ENCODE measurements around the gene CCDC85A. TPM values are rescaled to one million over a fixed set of nuclear protein-coding genes. Genes with fewer than 3 reads are reported as not detected.

The CCDC85A gene
- total RNA-seq, 1 donor from 2014 or later, result 16.4 TPM

- peaks cover 5% of the 10 kb centered on the region for H3K36me3 Mint-ChIP-seq (ENCODE audit: low read depth, unreplicated experiment)
- no peaks in the 10 kb centered on the region for H3K27me3 Mint-ChIP-seq (ENCODE audit: unreplicated experiment)
- no peak overlapping the region for H3K4me3 Mint-ChIP-seq (ENCODE audit: unreplicated experiment)
- H3K27ac Mint-ChIP-seq (ENCODE audit: unreplicated experiment), result no peak overlapping the region
- peaks cover 6% of the 10 kb centered on the region for H3K4me1 Mint-ChIP-seq (ENCODE audit: unreplicated experiment)
- no peaks in the 10 kb centered on the region for H3K9me3 Mint-ChIP-seq (ENCODE audit: unreplicated experiment)
- no peak for TF ChIP-seq CTCF (IDR thresholded peaks at IDR 0.05; ENCODE audit: unreplicated experiment)
- no peak for DNase-seq (ENCODE audit: low spot score)
Measured at GRCh38 chr2:56231361-56231760, 47.6 kb downstream of the CCDC85A start.

GRCh38 chr2:56232912-56233311 is 49.1 kb downstream of the CCDC85A start:
- H3K27ac Mint-ChIP-seq (ENCODE audit: unreplicated experiment), result no peak overlapping the region
- TF ChIP-seq CTCF (IDR thresholded peaks at IDR 0.05; ENCODE audit: unreplicated experiment), result no peak
- H3K27me3 Mint-ChIP-seq (ENCODE audit: unreplicated experiment), result no peaks in the 10 kb centered on the region
- no peak overlapping the region for H3K4me3 Mint-ChIP-seq (ENCODE audit: unreplicated experiment)
- peaks cover 5% of the 10 kb centered on the region for H3K36me3 Mint-ChIP-seq (ENCODE audit: low read depth, unreplicated experiment)
- no peak for DNase-seq (ENCODE audit: low spot score)
- H3K4me1 Mint-ChIP-seq (ENCODE audit: unreplicated experiment), result no peaks in the 10 kb centered on the region
- H3K9me3 Mint-ChIP-seq (ENCODE audit: unreplicated experiment), result no peaks in the 10 kb centered on the region

GRCh38 chr2:56234241-56234640 is 50.5 kb downstream of the CCDC85A start:
- H3K9me3 Mint-ChIP-seq (ENCODE audit: unreplicated experiment), result no peaks in the 10 kb centered on the region
- no peak for TF ChIP-seq CTCF (IDR thresholded peaks at IDR 0.05; ENCODE audit: unreplicated experiment)
- no peaks in the 10 kb centered on the region for H3K27me3 Mint-ChIP-seq (ENCODE audit: unreplicated experiment)
- no peak overlapping the region for H3K27ac Mint-ChIP-seq (ENCODE audit: unreplicated experiment)
- H3K4me1 Mint-ChIP-seq (ENCODE audit: unreplicated experiment), result no peaks in the 10 kb centered on the region
- DNase-seq (ENCODE audit: low spot score), result no peak
- peaks cover 5% of the 10 kb centered on the region for H3K36me3 Mint-ChIP-seq (ENCODE audit: low read depth, unreplicated experiment)
- no peak overlapping the region for H3K4me3 Mint-ChIP-seq (ENCODE audit: unreplicated experiment)

GRCh38 chr2:56239030-56239429 is 55.2 kb downstream of the CCDC85A start:
- no peak for TF ChIP-seq CTCF (IDR thresholded peaks at IDR 0.05; ENCODE audit: unreplicated experiment)
- H3K4me3 Mint-ChIP-seq (ENCODE audit: unreplicated experiment), result no peak overlapping the region

GRCh38 chr2:56239437-56239836 is 55.6 kb downstream of the CCDC85A start:
- H3K4me1 Mint-ChIP-seq (ENCODE audit: unreplicated experiment), result peaks cover 13% of the 10 kb centered on the region

More at GRCh38 chr2:56239030-56239429, 55.2 kb downstream of the CCDC85A start:
- peaks cover 11% of the 10 kb centered on the region for H3K4me1 Mint-ChIP-seq (ENCODE audit: unreplicated experiment)
- H3K9me3 Mint-ChIP-seq (ENCODE audit: unreplicated experiment), result no peaks in the 10 kb centered on the region
- peaks cover 10% of the 10 kb centered on the region for H3K36me3 Mint-ChIP-seq (ENCODE audit: low read depth, unreplicated experiment)
- no peak overlapping the region for H3K27ac Mint-ChIP-seq (ENCODE audit: unreplicated experiment)
- DNase-seq (ENCODE audit: low spot score), result no peak
- H3K27me3 Mint-ChIP-seq (ENCODE audit: unreplicated experiment), result no peaks in the 10 kb centered on the region

More at GRCh38 chr2:56239437-56239836, 55.6 kb downstream of the CCDC85A start:
- peaks cover 10% of the 10 kb centered on the region for H3K36me3 Mint-ChIP-seq (ENCODE audit: low read depth, unreplicated experiment)
- H3K4me3 Mint-ChIP-seq (ENCODE audit: unreplicated experiment), result no peak overlapping the region
- no peak for DNase-seq (ENCODE audit: low spot score)
- H3K27ac Mint-ChIP-seq (ENCODE audit: unreplicated experiment), result no peak overlapping the region
- no peaks in the 10 kb centered on the region for H3K27me3 Mint-ChIP-seq (ENCODE audit: unreplicated experiment)
- no peaks in the 10 kb centered on the region for H3K9me3 Mint-ChIP-seq (ENCODE audit: unreplicated experiment)
- TF ChIP-seq CTCF (IDR thresholded peaks at IDR 0.05; ENCODE audit: unreplicated experiment), result no peak

All from endothelial cell (in vitro differentiated cells).